Muscle of leg (tissue), 11 donors: ENCODE measurements around the gene KIAA1671. TPM values are rescaled to one million over a fixed set of nuclear protein-coding genes. Genes with fewer than 3 reads are reported as not detected.

Experiments
- DNase-seq: peaks from one replicate; pipeline ENCODE4 v3.0.0; 2013
- H3K27ac ChIP-seq: one replicate; pipeline ENCODE4 v1.5.1; 2013; ENCODE audit warnings: mild to moderate bottlenecking, low read length, control low read depth
- H3K27me3 ChIP-seq: one replicate; pipeline ENCODE4 v1.6.1; 2013; ENCODE audit warnings: low read length; ENCODE audit not compliant: control insufficient read depth, insufficient read depth
- H3K36me3 ChIP-seq: one replicate; pipeline ENCODE4 v1.6.1; 2013; ENCODE audit warnings: low read length; ENCODE audit not compliant: control insufficient read depth, insufficient read depth
- H3K4me1 ChIP-seq: one replicate; pipeline ENCODE4 v1.6.1; 2013; ENCODE audit warnings: low read length; ENCODE audit not compliant: control insufficient read depth, insufficient read depth
- H3K4me3 ChIP-seq: one replicate; pipeline ENCODE4 v1.5.1; 2013; ENCODE audit warnings: low read length, control low read depth
- H3K9me3 ChIP-seq: replicated peaks from 2 replicates; pipeline ENCODE4 v1.6.1; 2013; ENCODE audit warnings: low read depth, low read length; ENCODE audit not compliant: control insufficient read depth
- WGBS: methylation state at CpG from one replicate; pipeline ENCODE4 v1.1.5; 2013; ENCODE audit warnings: missing lambda C conversion rate; ENCODE audit not compliant: insufficient coverage; 5-methylcytosine and 5-hydroxymethylcytosine counted together
- polyA plus RNA-seq, 8 donors: library from polyadenylated mRNA; unstranded; fragments of 120-200 nt; gene quantifications; one replicate each; pipeline versions ENCODE4 v1.2.1 to v1.2.3, GENCODE V29; 2013; ENCODE audit warnings: inconsistent platforms in 1 of 8, low replicate concordance in 1 of 8; ENCODE audit not compliant: insufficient read length in 8 of 8, insufficient read depth in 1 of 8
- total RNA-seq: library from RNA; stranded (reverse); fragments of 120-200 nt; gene quantifications from one replicate; pipeline ENCODE4 v1.2.4, GENCODE V29; 2013

Gene KIAA1671
- total and polyA plus RNA-seq, 9 donors = 10.8 to 34.5 (median 26.3) TPM

DNA sequence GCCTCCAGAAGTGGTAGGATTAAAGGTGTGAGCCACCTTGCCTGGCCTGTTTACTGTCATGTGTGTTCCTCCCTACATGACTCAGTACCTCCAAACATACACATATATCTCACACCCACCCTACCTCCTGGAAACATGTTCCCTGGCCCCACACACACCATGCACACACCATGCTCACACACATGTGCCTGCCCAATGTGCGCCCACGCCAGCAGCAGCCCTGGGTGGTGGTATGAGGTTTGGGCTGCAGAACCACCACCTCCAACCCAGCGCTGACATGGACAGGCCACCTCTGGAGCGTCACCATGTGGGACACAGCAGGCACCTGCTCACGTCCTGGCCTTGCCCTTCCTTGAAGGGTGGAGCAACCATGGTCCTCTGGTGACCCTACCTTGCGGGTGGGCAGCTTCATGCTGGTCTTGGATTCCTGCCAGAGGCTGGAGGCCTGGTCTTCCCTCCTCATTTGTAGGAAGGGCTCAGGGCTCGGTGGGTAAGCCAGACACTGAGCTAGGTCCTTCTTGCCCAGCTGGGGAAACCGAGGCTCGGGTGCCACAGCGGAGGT is 37.9 kb downstream of the KIAA1671 start:
- WGBS = 95% methylated on average over 10 of the region's 10 CpGs
- Histone ChIP-seq H3K4me3 (no peak overlapping the region), H3K4me1 (peaks cover 14% of the 10 kb centered on the region), H3K27me3 (peaks cover 2% of the 10 kb centered on the region), H3K27ac (no peak overlapping the region), H3K9me3 (no peaks in the 10 kb centered on the region), H3K36me3 (no peaks in the 10 kb centered on the region)
- no peak for DNase-seq

- Histone ChIP-seq H3K4me1 (peaks cover 30% of the 10 kb centered on the region), H3K4me3 (no peak overlapping the region), H3K27ac (no peak overlapping the region), H3K36me3 (no peaks in the 10 kb centered on the region), H3K9me3 (no peaks in the 10 kb centered on the region), H3K27me3 (peaks cover 2% of the 10 kb centered on the region)
- WGBS = 91% methylated on average over 4 of the region's 7 CpGs
- DNase-seq = no peak
Observed at GRCh38 chr22:24992946-24993345, 40.4 kb downstream of the KIAA1671 start.

- H3K4me3 ChIP-seq = no peak overlapping the region
- H3K36me3 ChIP-seq = no peaks in the 10 kb centered on the region
- H3K27me3 ChIP-seq = peaks cover 2% of the 10 kb centered on the region
- H3K27ac ChIP-seq = no peak overlapping the region
- WGBS = 72% methylated on average over 5 of the region's 7 CpGs
- H3K4me1 ChIP-seq = peaks cover 30% of the 10 kb centered on the region
- DNase-seq = no peak
- no peaks in the 10 kb centered on the region for H3K9me3 ChIP-seq
Observed at GRCh38 chr22:24994070-24994763, 41.7 kb downstream of the KIAA1671 start.

DNA sequence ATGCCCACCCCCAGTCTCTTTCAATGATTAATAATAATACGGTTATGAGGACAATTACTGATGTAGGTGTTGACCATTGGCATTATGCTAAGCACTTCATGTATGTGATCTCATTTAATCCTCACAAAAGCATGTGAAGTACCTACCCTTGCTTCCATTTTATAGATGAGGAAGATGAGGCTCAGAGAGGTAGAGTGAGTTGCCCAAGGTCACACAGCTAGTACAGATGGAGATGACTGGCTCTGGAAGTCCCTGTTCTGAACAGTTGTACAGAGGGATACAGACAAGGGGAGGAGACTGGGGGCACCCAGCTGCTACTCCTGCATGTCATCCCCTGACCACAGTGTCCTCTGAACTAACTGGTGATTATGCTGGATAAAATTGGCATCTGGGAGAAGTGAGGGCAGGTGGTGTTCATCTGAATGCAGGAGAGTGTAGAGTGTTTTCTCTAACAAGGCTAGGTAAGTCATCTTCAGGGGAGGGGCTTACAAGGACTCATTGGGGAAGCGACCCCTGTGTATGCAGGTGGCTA is 43.2 kb downstream of the KIAA1671 start:
- Histone ChIP-seq H3K9me3 (no peaks in the 10 kb centered on the region), H3K27ac (no peak overlapping the region), H3K4me1 (peaks cover 26% of the 10 kb centered on the region), H3K4me3 (no peak overlapping the region), H3K27me3 (peaks cover 2% of the 10 kb centered on the region), H3K36me3 (no peaks in the 10 kb centered on the region)
- 57% methylated on average over 1 of the region's 2 CpGs for WGBS
- DNase-seq = no peak

- Histone ChIP-seq H3K4me1 (peaks cover 25% of the 10 kb centered on the region), H3K9me3 (no peaks in the 10 kb centered on the region), H3K27ac (no peak overlapping the region), H3K36me3 (no peaks in the 10 kb centered on the region), H3K27me3 (peaks cover 2% of the 10 kb centered on the region), H3K4me3 (no peak overlapping the region)
- 11% methylated on average over 5 of the region's 5 CpGs for WGBS
- DNase-seq = peak; percentile 79
Observed at GRCh38 chr22:24996420-24996952, 44.0 kb downstream of the KIAA1671 start.

GRCh38 chr22:24997023-24997422 is 44.5 kb downstream of the KIAA1671 start:
- peaks cover 20% of the 10 kb centered on the region for H3K4me1 ChIP-seq
- H3K36me3 ChIP-seq = no peaks in the 10 kb centered on the region
- no peak for DNase-seq
- H3K9me3 ChIP-seq = no peaks in the 10 kb centered on the region
- WGBS = 69% methylated on average over 6 of the region's 6 CpGs
- H3K27me3 ChIP-seq = peaks cover 2% of the 10 kb centered on the region
- no peak overlapping the region for H3K27ac ChIP-seq
- H3K4me3 ChIP-seq = no peak overlapping the region

DNA sequence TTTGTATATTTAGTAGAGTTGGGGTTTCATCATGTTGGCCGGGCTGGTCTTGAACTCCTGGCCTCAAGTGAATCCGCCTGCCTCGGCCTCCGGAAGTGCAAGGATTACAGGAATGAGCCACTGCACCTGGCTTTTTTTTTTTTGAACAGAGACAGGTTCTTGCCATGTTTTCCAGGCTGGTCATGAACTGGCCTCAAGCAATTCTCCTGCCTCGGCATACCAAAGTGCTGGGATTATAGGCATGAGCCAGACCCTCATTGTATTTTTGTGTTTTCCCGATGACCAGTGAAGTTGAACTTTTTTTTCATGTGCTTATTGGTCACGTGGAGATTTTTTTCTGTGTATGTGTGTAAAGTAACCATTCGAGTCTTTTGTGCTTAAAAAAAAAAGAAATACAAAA is 48.2 kb downstream of the KIAA1671 start:
- H3K27me3 ChIP-seq = no peaks in the 10 kb centered on the region
- no peak for DNase-seq
- peaks cover 17% of the 10 kb centered on the region for H3K4me1 ChIP-seq
- no peaks in the 10 kb centered on the region for H3K36me3 ChIP-seq
- no peak overlapping the region for H3K27ac ChIP-seq
- WGBS = 74% methylated on average over 5 of the region's 8 CpGs
- H3K4me3 ChIP-seq = no peak overlapping the region
- H3K9me3 ChIP-seq = no peaks in the 10 kb centered on the region

GRCh38 chr22:25002241-25002985 is 49.9 kb downstream of the KIAA1671 start:
- Histone ChIP-seq H3K4me1 (no peaks in the 10 kb centered on the region), H3K27ac (no peak overlapping the region), H3K9me3 (no peaks in the 10 kb centered on the region), H3K4me3 (no peak overlapping the region), H3K27me3 (no peaks in the 10 kb centered on the region), H3K36me3 (no peaks in the 10 kb centered on the region)
- no peak for DNase-seq
- WGBS = no CpG with 5 or more reads among the region's 1 CpG

GRCh38 chr22:25006354-25006753 is 53.8 kb downstream of the KIAA1671 start:
- H3K9me3 ChIP-seq = no peaks in the 10 kb centered on the region
- no peaks in the 10 kb centered on the region for H3K27me3 ChIP-seq
- H3K27ac ChIP-seq = no peak overlapping the region
- no peaks in the 10 kb centered on the region for H3K4me1 ChIP-seq
- no peak overlapping the region for H3K4me3 ChIP-seq
- no CpG with 5 or more reads among the region's 4 CpGs for WGBS
- DNase-seq = no peak
- H3K36me3 ChIP-seq = no peaks in the 10 kb centered on the region
